ENCODE data around the gene ETV3L. TPM values are rescaled to one million over a fixed set of nuclear protein-coding genes. Genes with fewer than 3 reads are reported as not detected.
A peak's percentile ranks its signal among the peaks of the same experiment; 100 is the strongest.

ETV3L gene
- total and polyA plus RNA-seq, 11 donors: not detected

- no peaks in the 10 kb centered on the region for H3K9me3 ChIP-seq
- H3K36me3 ChIP-seq: no peaks in the 10 kb centered on the region
- WGBS, 4 donors: 73 to 78% (median 76%) methylated on average over 5 of the region's 5 CpGs
- TF ChIP-seq CTCF (IDR thresholded peaks at IDR 0.05) (no peak), POLR2A (IDR thresholded peaks at IDR 0.05) (no peak)
- DNase-seq (no peak), ATAC-seq (no peak)
- intact Hi-C loops (cut with DNase I): no loop called here
- H3K27me3 ChIP-seq: peaks cover 0 to 2% (median 0%) of the 10 kb centered on the region in 9 donors
- no peak overlapping the region for H3K27ac ChIP-seq
- H3K4me1 ChIP-seq: no peaks in the 10 kb centered on the region
- H3K4me3 ChIP-seq: no peak overlapping the region
These were observed 17.9 kb downstream of the ETV3L start for GRCh38 chr1:157081707-157082106.

- ATAC-seq (no peak), DNase-seq (no peak)
- H3K9me3 ChIP-seq: no peaks in the 10 kb centered on the region
- no peak overlapping the region for H3K27ac ChIP-seq
- no peaks in the 10 kb centered on the region for H3K36me3 ChIP-seq
- H3K4me3 ChIP-seq: no peak overlapping the region
- H3K4me1 ChIP-seq: no peaks in the 10 kb centered on the region
- 66 to 83% (median 81%) methylated on average over 10 of the region's 10 CpGs for WGBS, 4 donors
- H3K27me3 ChIP-seq: peaks cover 0 to 9% (median 0%) of the 10 kb centered on the region in 9 donors
- intact Hi-C loops (cut with DNase I): no loop called here
- no peak for TF ChIP-seq CTCF (IDR thresholded peaks at IDR 0.05)
These were observed 18.9 kb downstream of the ETV3L start for GRCh38 chr1:157080714-157081113.

GRCh38 chr1:157077394-157077793, 22.2 kb downstream of the ETV3L start:
- TF ChIP-seq POLR2A (IDR thresholded peaks at IDR 0.05): no peak
- TF ChIP-seq CTCF (IDR thresholded peaks at IDR 0.05): no peak
- no peak overlapping the region for H3K4me3 ChIP-seq
- peaks cover 0 to 8% (median 3%) of the 10 kb centered on the region in 12 donors for H3K4me1 ChIP-seq
- H3K36me3 ChIP-seq: no peaks in the 10 kb centered on the region
- DNase-seq (no peak), ATAC-seq (no peak)
- WGBS, 4 donors: 92 to 98% (median 94%) methylated on average over 1 of the region's 1 CpG
- no peak overlapping the region for H3K27ac ChIP-seq
- no peaks in the 10 kb centered on the region for H3K9me3 ChIP-seq
- peaks cover 0 to 9% (median 0%) of the 10 kb centered on the region in 9 donors for H3K27me3 ChIP-seq
- intact Hi-C loops (cut with DNase I): loop anchor here in 6 of 10 donors (10.0 kb wide), 4 partner anchors 73 to 123 kb away; no protein-coding TSS in a partner anchor

GRCh38 chr1:157073944-157074685, 25.5 kb downstream of the ETV3L start:
- Histone ChIP-seq H3K4me1 (peaks cover 0 to 8% (median 3%) of the 10 kb centered on the region in 12 donors), H3K9me3 (no peaks in the 10 kb centered on the region), H3K4me3 (peak overlapping the region in 8 of 12 donors; percentile 10 to 43 (median 28)), H3K27me3 (peaks cover 0 to 9% (median 0%) of the 10 kb centered on the region in 9 donors), H3K36me3 (no peaks in the 10 kb centered on the region), H3K27ac (no peak overlapping the region)
- no peak for TF ChIP-seq POLR2A (IDR thresholded peaks at IDR 0.05)
- peak; percentile 58 to 81 (median 66) for TF ChIP-seq CTCF (IDR thresholded peaks at IDR 0.05)
- 18 to 26% (median 21%) methylated on average over 10 to 35 of the region's 35 CpGs for WGBS, 4 donors
- intact Hi-C loops (cut with DNase I): loop anchor here in 6 of 10 donors (10.0 kb wide), 4 partner anchors 69 to 119 kb away; no protein-coding TSS in a partner anchor
- DNase-seq (peak; percentile 60 to 80 (median 74)), ATAC-seq (peak in 2 of 4 donors; percentile 56 to 71)

Data from heart left ventricle (tissue), 16 donors.